GM23338 (cell line): ENCODE results near the gene ATG2A. TPM values are rescaled to one million over a fixed set of nuclear protein-coding genes. Genes with fewer than 3 reads are reported as not detected.

Source experiments
- ATAC-seq: fragments of 200-7000 bp; cut with Tn5 transposase; 3 replicates; pipeline ENCODE4 v1.9.1; 2020
- DNase-seq: peaks from one replicate; pipeline ENCODE4 v3.0.0-alpha.2; 2015; ENCODE audit warnings: low spot score
- H2AFZ ChIP-seq: fragments of 200-600 bp; sonication (generic); 2 replicates; pipeline ENCODE4 v1.8.0; 2016; ENCODE audit warnings: antibody characterized with exemption, mild to moderate bottlenecking, moderate library complexity
- H3F3A ChIP-seq: fragments of 200-600 bp; sonication (generic); replicated peaks from 2 replicates; pipeline ENCODE4 v1.8.0; 2017; ENCODE audit warnings: antibody characterized with exemption, mixed run types, low read depth
- H3K27ac ChIP-seq: fragments of 200-600 bp; sonication (generic); 2 replicates; pipeline ENCODE4 v1.6.1; 2016; ENCODE audit warnings: low read depth
- H3K27me3 ChIP-seq: fragments of 200-600 bp; sonication (generic); 2 replicates; pipeline ENCODE4 v1.8.0; 2016; ENCODE audit warnings: mild to moderate bottlenecking, mixed run types, moderate library complexity; ENCODE audit not compliant: insufficient read depth
- H3K36me3 ChIP-seq: fragments of 200-600 bp; sonication (generic); 2 replicates; pipeline ENCODE4 v1.8.0; 2016; ENCODE audit warnings: mild to moderate bottlenecking; ENCODE audit not compliant: insufficient read depth
- H3K4me1 ChIP-seq: fragments of 200-600 bp; sonication (generic); 2 replicates; pipeline ENCODE4 v1.8.0; 2016; ENCODE audit warnings: mild to moderate bottlenecking, moderate library complexity; ENCODE audit not compliant: insufficient read depth
- H3K4me2 ChIP-seq: fragments of 200-600 bp; sonication (generic); 2 replicates; pipeline ENCODE4 v1.7.1; 2017; ENCODE audit warnings: mixed run types
- H3K4me3 ChIP-seq: fragments of 200-600 bp; sonication (generic); 2 replicates; pipeline ENCODE4 v1.6.1; 2016; ENCODE audit warnings: mixed run types
- H3K79me2 ChIP-seq: fragments of 200-600 bp; sonication (generic); replicated peaks from 2 replicates; pipeline ENCODE4 v1.8.0; 2017; ENCODE audit warnings: mild to moderate bottlenecking; ENCODE audit not compliant: insufficient read depth
- H3K9me2 ChIP-seq: fragments of 200-600 bp; sonication (generic); 2 replicates; pipeline ENCODE4 v1.8.0; 2017; ENCODE audit not compliant: insufficient read depth
- H4K20me1 ChIP-seq: fragments of 200-600 bp; sonication (generic); replicated peaks from 2 replicates; pipeline ENCODE4 v1.8.0; 2017; ENCODE audit warnings: mild to moderate bottlenecking; ENCODE audit not compliant: insufficient read depth
- H3K27ac Mint-ChIP-seq: 2 replicates; pipeline ENCODE4 v1.8.0; 2020; ENCODE audit warnings: inconsistent platforms, mild to moderate bottlenecking, moderate library complexity, mixed read lengths
- H3K27me3 Mint-ChIP-seq: 3 replicates; pipeline ENCODE4 v1.8.0; 2022; ENCODE audit warnings: low read depth, mild to moderate bottlenecking, moderate library complexity, mixed read lengths, inconsistent platforms; ENCODE audit not compliant: insufficient read depth, poor library complexity
- H3K36me3 Mint-ChIP-seq: 3 replicates; pipeline ENCODE4 v1.8.0; 2021; ENCODE audit warnings: low read depth, mild to moderate bottlenecking, inconsistent platforms, moderate library complexity, mixed read lengths
- H3K4me1 Mint-ChIP-seq: 3 replicates; pipeline ENCODE4 v1.8.0; 2020; ENCODE audit warnings: mild to moderate bottlenecking, inconsistent platforms, mixed read lengths
- H3K4me3 Mint-ChIP-seq: 3 replicates; pipeline ENCODE4 v1.8.0; 2021; ENCODE audit warnings: moderate library complexity, mild to moderate bottlenecking, inconsistent platforms, mixed read lengths
- H3K9me3 Mint-ChIP-seq: 3 replicates; pipeline ENCODE4 v1.8.0; 2020; ENCODE audit warnings: moderate library complexity, mild to moderate bottlenecking, inconsistent platforms, mixed read lengths
- CREB1 ChIP-seq: fragments of 250-450 bp; sonication (Bioruptor Pico); IDR thresholded peaks from 2 replicates; pipeline ENCODE4 v1.5.0; 2020; ENCODE audit warnings: low read depth, mild to moderate bottlenecking, moderate library complexity
- EZH2 ChIP-seq: fragments of 200-600 bp; sonication (generic); IDR thresholded peaks from one replicate; pipeline ENCODE4 v1.8.0; 2017; ENCODE audit warnings: antibody characterized with exemption, mild to moderate bottlenecking, low read depth; ENCODE audit not compliant: unreplicated experiment
- JUNB ChIP-seq: IDR thresholded peaks from one replicate; pipeline ENCODE4 v1.6.1; 2016; ENCODE audit warnings: antibody characterized with exemption; ENCODE audit not compliant: unreplicated experiment
- NANOG ChIP-seq: IDR thresholded peaks from 2 replicates; pipeline ENCODE4 v1.6.1; 2016; ENCODE audit warnings: antibody characterized with exemption, borderline replicate concordance
- POLR2AphosphoS5 ChIP-seq: IDR thresholded peaks from 2 replicates; pipeline ENCODE4 v1.6.1; 2016; ENCODE audit warnings: antibody characterized with exemption, low read depth
- ZNF114 ChIP-seq: fragments of 250-450 bp; sonication (Bioruptor Pico); IDR thresholded peaks from 2 replicates; pipeline ENCODE4 v1.5.0; 2020; ENCODE audit warnings: mild to moderate bottlenecking, moderate library complexity
- ZNF331 ChIP-seq: fragments of 250-450 bp; sonication (Bioruptor Pico); IDR thresholded peaks from 2 replicates; pipeline ENCODE4 v1.5.0; 2020; ENCODE audit warnings: low read depth, mild to moderate bottlenecking, moderate library complexity
- polyA plus RNA-seq: library from polyadenylated mRNA; unstranded; fragments of >200 nt; fragmentation: Nextera tagmentation; extraction: Ambion mirVana; gene quantifications from 2 replicates; pipeline ENCODE4 v1.2.1, GENCODE V29; 2016
- total RNA-seq: library from RNA; depleted of rRNA; stranded (reverse); fragments of >200 nt; shearing (Covaris generic); gene quantifications from 2 replicates; pipeline ENCODE4 v1.2.3, GENCODE V29; 2014
- TF ChIP-seq, protein P1 (sequence below): IDR thresholded peaks from 2 replicates; pipeline ENCODE4 v1.6.1; 2016; ENCODE audit warnings: antibody characterized with exemption
- TF ChIP-seq, protein P2 (sequence below): fragments of 250-450 bp; sonication (Bioruptor Pico); IDR thresholded peaks from 2 replicates; pipeline ENCODE4 v1.5.0; 2020; ENCODE audit warnings: mild to moderate bottlenecking, moderate library complexity
- TF ChIP-seq, protein P3 (sequence below), 2 experiments: fragments of 200-600 bp in 1 of 2; sonication (generic) in 1 of 2; conservative IDR thresholded peaks; 2 replicates each; pipeline versions ENCODE4 v1.5.1 to v1.6.1; 2016 to 2017; ENCODE audit warnings: antibody characterized with exemption in 2 of 2, low read depth in 2 of 2, mild to moderate bottlenecking in 2 of 2, moderate library complexity in 1 of 2

The ATG2A gene
- total and polyA plus RNA-seq, 2 experiments from 2014 or later = 8.7 to 31.7 TPM

DNA sequence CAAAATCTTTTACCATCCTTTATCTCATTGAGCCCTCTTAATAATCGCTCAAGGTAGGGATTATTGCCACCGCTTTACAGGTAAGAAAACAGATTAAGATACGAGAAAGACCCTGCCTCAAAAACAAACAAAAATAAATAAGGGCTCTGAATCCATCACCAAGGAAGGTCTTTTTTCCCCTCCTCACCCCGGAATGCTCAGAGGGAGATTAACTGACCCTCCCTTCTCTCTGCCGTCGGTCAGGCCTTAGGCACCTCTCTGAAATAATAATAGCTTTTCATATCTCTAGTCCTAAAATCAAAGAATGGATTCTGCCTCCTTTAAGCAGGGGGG, 620 bp upstream of the ATG2A start:
- H3K36me3 ChIP-seq = no peaks in the 10 kb centered on the region
- DNase-seq (peak; percentile 30), ATAC-seq (no peak)
- H3K4me3 ChIP-seq = peak overlapping the region; percentile 47
- H3K4me2 ChIP-seq = peak overlapping the region; percentile 69
- no peaks in the 10 kb centered on the region; the same call in 1 of the 2 replicates for H3K79me2 ChIP-seq
- no peaks in the 10 kb centered on the region for H3K9me3 Mint-ChIP-seq
- peaks cover 7% of the 10 kb centered on the region for H3K27me3 Mint-ChIP-seq
- H3K36me3 Mint-ChIP-seq = no peaks in the 10 kb centered on the region
- no peaks in the 10 kb centered on the region for H3F3A ChIP-seq
- H3K9me2 ChIP-seq = no peaks in the 10 kb centered on the region
- H3K4me3 Mint-ChIP-seq = peak overlapping the region; percentile 91
- H2AFZ ChIP-seq = peak overlapping the region; percentile 1; the same call in 1 of the 2 replicates
- H4K20me1 ChIP-seq = no peaks in the 10 kb centered on the region
- H3K27me3 ChIP-seq = no peaks in the 10 kb centered on the region
- H3K27ac ChIP-seq = peak overlapping the region; percentile 6
- no peak for TF ChIP-seq POLR2AphosphoS5
- no peak for TF ChIP-seq ZNF114
- TF ChIP-seq JUNB = no peak
- TF ChIP-seq ZNF331 = no peak
- no peak for TF ChIP-seq NANOG
- H3K27ac Mint-ChIP-seq = peak overlapping the region; percentile 96
- peaks cover 8% of the 10 kb centered on the region for H3K4me1 ChIP-seq
- H3K4me1 Mint-ChIP-seq = peaks cover 17% of the 10 kb centered on the region

- H3K36me3 ChIP-seq = no peaks in the 10 kb centered on the region
- H3K9me3 Mint-ChIP-seq = no peaks in the 10 kb centered on the region
- H3K79me2 ChIP-seq = no peaks in the 10 kb centered on the region; the same call in 1 of the 2 replicates
- H3K4me1 ChIP-seq = peaks cover 8% of the 10 kb centered on the region
- H3K27me3 ChIP-seq = no peaks in the 10 kb centered on the region
- no peak overlapping the region for H3K27ac ChIP-seq
- peaks cover 17% of the 10 kb centered on the region for H3K4me1 Mint-ChIP-seq
- peak overlapping the region; percentile 70 for H3K4me3 ChIP-seq
- H3K36me3 Mint-ChIP-seq = peaks cover 6% of the 10 kb centered on the region
- H3K4me2 ChIP-seq = peak overlapping the region; percentile 84
- peak overlapping the region; percentile 91 for H3K4me3 Mint-ChIP-seq
- no peaks in the 10 kb centered on the region for H4K20me1 ChIP-seq
- H3K9me2 ChIP-seq = no peaks in the 10 kb centered on the region
- DNase-seq (peak; percentile 62), ATAC-seq (peak; percentile 21)
- H3F3A ChIP-seq = no peaks in the 10 kb centered on the region
- peak overlapping the region; percentile 92 for H3K27ac Mint-ChIP-seq
- peak overlapping the region; percentile 1; the same call in 1 of the 2 replicates for H2AFZ ChIP-seq
- peaks cover 7% of the 10 kb centered on the region for H3K27me3 Mint-ChIP-seq
- no peak for TF ChIP-seq NANOG
- no peak for TF ChIP-seq ZNF114
- TF ChIP-seq, protein P1, sequence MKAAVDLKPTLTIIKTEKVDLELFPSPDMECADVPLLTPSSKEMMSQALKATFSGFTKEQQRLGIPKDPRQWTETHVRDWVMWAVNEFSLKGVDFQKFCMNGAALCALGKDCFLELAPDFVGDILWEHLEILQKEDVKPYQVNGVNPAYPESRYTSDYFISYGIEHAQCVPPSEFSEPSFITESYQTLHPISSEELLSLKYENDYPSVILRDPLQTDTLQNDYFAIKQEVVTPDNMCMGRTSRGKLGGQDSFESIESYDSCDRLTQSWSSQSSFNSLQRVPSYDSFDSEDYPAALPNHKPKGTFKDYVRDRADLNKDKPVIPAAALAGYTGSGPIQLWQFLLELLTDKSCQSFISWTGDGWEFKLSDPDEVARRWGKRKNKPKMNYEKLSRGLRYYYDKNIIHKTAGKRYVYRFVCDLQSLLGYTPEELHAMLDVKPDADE = no peak
- TF ChIP-seq EZH2 = no peak
- no peak for TF ChIP-seq CREB1 (CRISPR knock-in tag)
- TF ChIP-seq, protein P2, sequence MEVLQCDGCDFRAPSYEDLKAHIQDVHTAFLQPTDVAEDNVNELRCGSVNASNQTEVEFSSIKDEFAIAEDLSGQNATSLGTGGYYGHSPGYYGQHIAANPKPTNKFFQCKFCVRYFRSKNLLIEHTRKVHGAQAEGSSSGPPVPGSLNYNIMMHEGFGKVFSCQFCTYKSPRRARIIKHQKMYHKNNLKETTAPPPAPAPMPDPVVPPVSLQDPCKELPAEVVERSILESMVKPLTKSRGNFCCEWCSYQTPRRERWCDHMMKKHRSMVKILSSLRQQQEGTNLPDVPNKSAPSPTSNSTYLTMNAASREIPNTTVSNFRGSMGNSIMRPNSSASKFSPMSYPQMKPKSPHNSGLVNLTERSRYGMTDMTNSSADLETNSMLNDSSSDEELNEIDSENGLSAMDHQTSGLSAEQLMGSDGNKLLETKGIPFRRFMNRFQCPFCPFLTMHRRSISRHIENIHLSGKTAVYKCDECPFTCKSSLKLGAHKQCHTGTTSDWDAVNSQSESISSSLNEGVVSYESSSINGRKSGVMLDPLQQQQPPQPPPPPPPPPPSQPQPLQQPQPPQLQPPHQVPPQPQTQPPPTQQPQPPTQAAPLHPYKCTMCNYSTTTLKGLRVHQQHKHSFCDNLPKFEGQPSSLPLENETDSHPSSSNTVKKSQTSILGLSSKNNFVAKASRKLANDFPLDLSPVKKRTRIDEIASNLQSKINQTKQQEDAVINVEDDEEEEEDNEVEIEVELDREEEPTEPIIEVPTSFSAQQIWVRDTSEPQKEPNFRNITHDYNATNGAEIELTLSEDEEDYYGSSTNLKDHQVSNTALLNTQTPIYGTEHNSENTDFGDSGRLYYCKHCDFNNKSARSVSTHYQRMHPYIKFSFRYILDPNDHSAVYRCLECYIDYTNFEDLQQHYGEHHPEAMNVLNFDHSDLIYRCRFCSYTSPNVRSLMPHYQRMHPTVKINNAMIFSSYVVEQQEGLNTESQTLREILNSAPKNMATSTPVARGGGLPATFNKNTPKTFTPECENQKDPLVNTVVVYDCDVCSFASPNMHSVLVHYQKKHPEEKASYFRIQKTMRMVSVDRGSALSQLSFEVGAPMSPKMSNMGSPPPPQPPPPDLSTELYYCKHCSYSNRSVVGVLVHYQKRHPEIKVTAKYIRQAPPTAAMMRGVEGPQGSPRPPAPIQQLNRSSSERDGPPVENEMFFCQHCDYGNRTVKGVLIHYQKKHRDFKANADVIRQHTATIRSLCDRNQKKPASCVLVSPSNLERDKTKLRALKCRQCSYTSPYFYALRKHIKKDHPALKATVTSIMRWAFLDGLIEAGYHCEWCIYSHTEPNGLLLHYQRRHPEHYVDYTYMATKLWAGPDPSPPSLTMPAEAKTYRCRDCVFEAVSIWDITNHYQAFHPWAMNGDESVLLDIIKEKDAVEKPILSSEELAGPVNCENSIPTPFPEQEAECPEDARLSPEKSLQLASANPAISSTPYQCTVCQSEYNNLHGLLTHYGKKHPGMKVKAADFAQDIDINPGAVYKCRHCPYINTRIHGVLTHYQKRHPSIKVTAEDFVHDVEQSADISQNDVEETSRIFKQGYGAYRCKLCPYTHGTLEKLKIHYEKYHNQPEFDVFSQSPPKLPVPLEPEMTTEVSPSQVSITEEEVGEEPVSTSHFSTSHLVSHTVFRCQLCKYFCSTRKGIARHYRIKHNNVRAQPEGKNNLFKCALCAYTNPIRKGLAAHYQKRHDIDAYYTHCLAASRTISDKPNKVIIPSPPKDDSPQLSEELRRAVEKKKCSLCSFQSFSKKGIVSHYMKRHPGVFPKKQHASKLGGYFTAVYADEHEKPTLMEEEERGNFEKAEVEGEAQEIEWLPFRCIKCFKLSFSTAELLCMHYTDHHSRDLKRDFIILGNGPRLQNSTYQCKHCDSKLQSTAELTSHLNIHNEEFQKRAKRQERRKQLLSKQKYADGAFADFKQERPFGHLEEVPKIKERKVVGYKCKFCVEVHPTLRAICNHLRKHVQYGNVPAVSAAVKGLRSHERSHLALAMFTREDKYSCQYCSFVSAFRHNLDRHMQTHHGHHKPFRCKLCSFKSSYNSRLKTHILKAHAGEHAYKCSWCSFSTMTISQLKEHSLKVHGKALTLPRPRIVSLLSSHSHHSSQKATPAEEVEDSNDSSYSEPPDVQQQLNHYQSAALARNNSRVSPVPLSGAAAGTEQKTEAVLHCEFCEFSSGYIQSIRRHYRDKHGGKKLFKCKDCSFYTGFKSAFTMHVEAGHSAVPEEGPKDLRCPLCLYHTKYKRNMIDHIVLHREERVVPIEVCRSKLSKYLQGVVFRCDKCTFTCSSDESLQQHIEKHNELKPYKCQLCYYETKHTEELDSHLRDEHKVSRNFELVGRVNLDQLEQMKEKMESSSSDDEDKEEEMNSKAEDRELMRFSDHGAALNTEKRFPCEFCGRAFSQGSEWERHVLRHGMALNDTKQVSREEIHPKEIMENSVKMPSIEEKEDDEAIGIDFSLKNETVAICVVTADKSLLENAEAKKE (CRISPR knock-in tag) = no peak
- TF ChIP-seq ZNF331 = no peak
- TF ChIP-seq, protein P3, sequence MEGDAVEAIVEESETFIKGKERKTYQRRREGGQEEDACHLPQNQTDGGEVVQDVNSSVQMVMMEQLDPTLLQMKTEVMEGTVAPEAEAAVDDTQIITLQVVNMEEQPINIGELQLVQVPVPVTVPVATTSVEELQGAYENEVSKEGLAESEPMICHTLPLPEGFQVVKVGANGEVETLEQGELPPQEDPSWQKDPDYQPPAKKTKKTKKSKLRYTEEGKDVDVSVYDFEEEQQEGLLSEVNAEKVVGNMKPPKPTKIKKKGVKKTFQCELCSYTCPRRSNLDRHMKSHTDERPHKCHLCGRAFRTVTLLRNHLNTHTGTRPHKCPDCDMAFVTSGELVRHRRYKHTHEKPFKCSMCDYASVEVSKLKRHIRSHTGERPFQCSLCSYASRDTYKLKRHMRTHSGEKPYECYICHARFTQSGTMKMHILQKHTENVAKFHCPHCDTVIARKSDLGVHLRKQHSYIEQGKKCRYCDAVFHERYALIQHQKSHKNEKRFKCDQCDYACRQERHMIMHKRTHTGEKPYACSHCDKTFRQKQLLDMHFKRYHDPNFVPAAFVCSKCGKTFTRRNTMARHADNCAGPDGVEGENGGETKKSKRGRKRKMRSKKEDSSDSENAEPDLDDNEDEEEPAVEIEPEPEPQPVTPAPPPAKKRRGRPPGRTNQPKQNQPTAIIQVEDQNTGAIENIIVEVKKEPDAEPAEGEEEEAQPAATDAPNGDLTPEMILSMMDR (conservative IDR thresholded peaks at IDR 0.05; ENCODE audit: low read depth in 2 of 2) = no peak
Measured at GRCh38 chr11:64916040-64916774, 802 bp downstream of the ATG2A start.
